H1 (cell line): ENCODE results near the gene CHCHD1. TPM values are rescaled to one million over a fixed set of nuclear protein-coding genes. Genes with fewer than 3 reads are reported as not detected.

Experiments used
- CTCF ChIA-PET: fragments of 300-600 bp; sonication (Branson Sonifier 250); formaldehyde crosslinking; loops from one replicate; lab custom pipeline; 2021; ENCODE audit not compliant: partially characterized antibody; lab: Charles Lee
- POLR2A ChIA-PET: fragments of 300-600 bp; sonication (Branson Sonifier 250); formaldehyde crosslinking; loops from one replicate; lab custom pipeline; 2021; ENCODE audit warnings: inconsistent platforms; ENCODE audit not compliant: partially characterized antibody; lab: Charles Lee
- DNase-seq, 2 experiments: peaks; one replicate each; pipeline versions ENCODE4 v3.0.0 to v3.0.0-alpha.2; 2010 to 2022; ENCODE audit warnings: low spot score in 2 of 2, low read depth in 1 of 2, mixed read lengths in 1 of 2
- FAIRE-seq: peaks from 2 replicates; lab custom pipeline; 2011; peaks lifted over from hg19 to GRCh38; lab: Jason Lieb, UNC
- H2AFZ ChIP-seq: 2 replicates; pipeline ENCODE4 v1.8.1; 2012; ENCODE audit warnings: low read length, inconsistent platforms
- H2AK5ac ChIP-seq: 2 replicates; pipeline ENCODE4 v1.6.1; 2013; ENCODE audit warnings: low read depth, low read length
- H2BK120ac ChIP-seq: replicated peaks from 2 replicates; pipeline ENCODE3; 2013; ENCODE audit warnings: low read depth, low read length, inconsistent platforms
- H2BK12ac ChIP-seq: 2 replicates; pipeline ENCODE4 v1.6.1; 2013; ENCODE audit warnings: low read depth, low read length
- H2BK15ac ChIP-seq: 2 replicates; pipeline ENCODE4 v1.6.1; 2013; ENCODE audit warnings: low read length
- H2BK20ac ChIP-seq: 2 replicates; pipeline ENCODE4 v1.6.1; 2013; ENCODE audit warnings: low read length
- H2BK5ac ChIP-seq: 2 replicates; pipeline ENCODE4 v1.6.1; 2013; ENCODE audit warnings: low read depth, low read length
- H3K14ac ChIP-seq: 2 replicates; pipeline ENCODE4 v1.6.1; 2013; ENCODE audit warnings: inconsistent platforms; ENCODE audit not compliant: insufficient read length
- H3K18ac ChIP-seq: 2 replicates; pipeline ENCODE4 v1.6.1; 2013; ENCODE audit warnings: low read length; ENCODE audit errors: extremely low read depth
- H3K23ac ChIP-seq: 2 replicates; pipeline ENCODE4 v1.6.1; 2013; ENCODE audit warnings: inconsistent platforms; ENCODE audit not compliant: insufficient read length
- H3K23me2 ChIP-seq: 2 replicates; pipeline ENCODE4 v1.6.1; 2013; ENCODE audit warnings: low read depth, low read length
- H3K27ac ChIP-seq: 2 replicates; pipeline ENCODE4 v1.6.1; 2011; ENCODE audit warnings: low read depth, low read length, inconsistent platforms
- H3K27me3 ChIP-seq, 4 experiments: replicated peaks in 1 of 4; 1 replicate in 1 of 4; 2 replicates in 3 of 4; pipeline versions ENCODE4 v1.6.1 to v1.8.1; 2011 to 2013; ENCODE audit warnings: low read length in 3 of 4, mild to moderate bottlenecking in 3 of 4, inconsistent platforms in 2 of 4, mixed read lengths in 2 of 4, moderate library complexity in 1 of 4; ENCODE audit not compliant: control insufficient read depth in 3 of 4, insufficient read depth in 3 of 4; ENCODE audit errors: extremely low read depth in 1 of 4
- H3K36me3 ChIP-seq, 4 experiments: 2 replicates each; pipeline versions ENCODE4 v1.6.1 to v1.8.1; 2011 to 2013; ENCODE audit warnings: mild to moderate bottlenecking in 4 of 4, low read length in 3 of 4, moderate library complexity in 2 of 4, control low read depth in 1 of 4, inconsistent platforms in 1 of 4; ENCODE audit not compliant: insufficient read depth in 4 of 4, control insufficient read depth in 2 of 4
- H3K4ac ChIP-seq: replicated peaks from 2 replicates; pipeline ENCODE3; 2013; ENCODE audit warnings: low read length, low read depth, mixed read lengths, inconsistent platforms; ENCODE audit not compliant: insufficient read length
- H3K4me1 ChIP-seq, 4 experiments: replicated peaks in 1 of 4; 1 replicate in 1 of 4; 2 replicates in 3 of 4; pipeline versions ENCODE4 v1.6.1 to v1.8.1; 2011 to 2013; ENCODE audit warnings: low read length in 3 of 4, inconsistent platforms in 2 of 4, mixed read lengths in 1 of 4; ENCODE audit not compliant: insufficient read depth in 4 of 4, control insufficient read depth in 3 of 4
- H3K4me2 ChIP-seq, 2 experiments: 2 replicates each; pipeline versions ENCODE4 v1.6.1 to v1.8.1; 2011 to 2013; ENCODE audit warnings: low read depth in 2 of 2, low read length in 2 of 2, control low read depth in 1 of 2, inconsistent platforms in 1 of 2, mild to moderate bottlenecking in 1 of 2; ENCODE audit not compliant: insufficient read depth in 1 of 2
- H3K4me3 ChIP-seq, 4 experiments: fragments of 200-600, 300-600 bp in 1 of 4; sonication (generic), shearing (Covaris generic), sonication (Bioruptor Twin) in 1 of 4; 2 replicates each; pipeline versions ENCODE4 v1.5.1 to v1.8.1; 2011 to 2016; ENCODE audit warnings: low read length in 4 of 4, low read depth in 3 of 4, control low read depth in 2 of 4, inconsistent platforms in 2 of 4, mild to moderate bottlenecking in 2 of 4, mixed read lengths in 1 of 4, moderate library complexity in 1 of 4; ENCODE audit not compliant: insufficient read depth in 2 of 4; ENCODE audit errors: extremely low read depth in 1 of 4
- H3K56ac ChIP-seq: replicated peaks from 2 replicates; pipeline ENCODE3; 2013; ENCODE audit warnings: low read depth, mild to moderate bottlenecking, mixed read lengths, low read length, inconsistent platforms; ENCODE audit not compliant: insufficient read length
- H3K79me1 ChIP-seq: 2 replicates; pipeline ENCODE4 v1.6.1; 2013; ENCODE audit warnings: low read depth, low read length, control low read depth
- H3K79me2 ChIP-seq, 2 experiments: 2 replicates each; pipeline versions ENCODE4 v1.6.1 to v1.8.1; 2012 to 2013; ENCODE audit warnings: low read length in 2 of 2, mild to moderate bottlenecking in 2 of 2, inconsistent platforms in 1 of 2; ENCODE audit not compliant: insufficient read depth in 2 of 2, control insufficient read depth in 1 of 2
- H3K9ac ChIP-seq, 4 experiments: replicated peaks in 1 of 4; 1 replicate in 1 of 4; 2 replicates in 3 of 4; pipeline versions ENCODE4 v1.6.1 to v1.8.1; 2011 to 2013; ENCODE audit warnings: low read depth in 3 of 4, low read length in 3 of 4, control low read depth in 2 of 4, mild to moderate bottlenecking in 2 of 4, moderate library complexity in 2 of 4, inconsistent platforms in 1 of 4; ENCODE audit errors: extremely low read depth in 1 of 4
- H3K9me3 ChIP-seq, 2 experiments: 2 replicates each; pipeline versions ENCODE4 v1.6.1 to v1.8.1; 2012 to 2013; ENCODE audit warnings: mild to moderate bottlenecking in 2 of 2, moderate library complexity in 2 of 2, control low read depth in 1 of 2, inconsistent platforms in 1 of 2, low read depth in 1 of 2, low read length in 1 of 2, mixed read lengths in 1 of 2; ENCODE audit not compliant: insufficient read depth in 2 of 2
- H4K20me1 ChIP-seq, 2 experiments: replicated peaks in 1 of 2; 2 replicates each; pipeline versions ENCODE3 to v1.8.1; 2011 to 2013; ENCODE audit warnings: inconsistent platforms in 2 of 2, low read length in 2 of 2, mild to moderate bottlenecking in 1 of 2; ENCODE audit not compliant: insufficient read depth in 2 of 2, control insufficient read depth in 1 of 2
- H4K5ac ChIP-seq: 2 replicates; pipeline ENCODE4 v1.6.1; 2013; ENCODE audit warnings: low read length, low read depth, mixed read lengths, inconsistent platforms; ENCODE audit not compliant: insufficient read length
- H4K8ac ChIP-seq: 2 replicates; pipeline ENCODE4 v1.8.0; 2013; ENCODE audit warnings: mild to moderate bottlenecking, moderate library complexity, low read length, inconsistent platforms; ENCODE audit not compliant: insufficient read depth; ENCODE audit errors: extremely low read depth
- H4K91ac ChIP-seq: replicated peaks from 2 replicates; pipeline ENCODE3; 2013; ENCODE audit warnings: low read length, mixed read lengths, inconsistent platforms; ENCODE audit not compliant: insufficient read length
- CBX8 ChIP-seq: fragments of 300-800, 300-1000 bp; sonication (generic); IDR thresholded peaks from 2 replicates; pipeline ENCODE4 v1.7.1; 2016; ENCODE audit warnings: low read depth, low read length, borderline replicate concordance
- CREB1 ChIP-seq: IDR thresholded peaks from 2 replicates; pipeline ENCODE4 v1.6.1; 2012; ENCODE audit warnings: inconsistent platforms
- POLR2AphosphoS5 ChIP-seq: IDR thresholded peaks from 2 replicates; pipeline ENCODE4 v1.6.1; 2011; ENCODE audit warnings: low read depth, low read length
- SIN3A ChIP-seq, 2 experiments: IDR thresholded peaks in 1 of 2; conservative IDR thresholded peaks in 1 of 2; 2 replicates each; pipeline ENCODE4 v1.6.1; 2011 to 2012; ENCODE audit warnings: low read length in 2 of 2, improper control_type of control experiment in 1 of 2, low read depth in 1 of 2, mild to moderate bottlenecking in 1 of 2
- TAF7 ChIP-seq: optimal IDR thresholded peaks from 2 replicates; pipeline ENCODE3; 2011; ENCODE audit warnings: low read depth, mild to moderate bottlenecking, inconsistent platforms, low read length, moderate library complexity, borderline replicate concordance
- WGBS, 2 experiments: shearing (Covaris generic) in 1 of 2; methylation state at CpG; one replicate each; pipeline versions ENCODE4 v1.1.6 to v1.1.7; 2013 to 2015; ENCODE audit warnings: low lambda C conversion rate in 2 of 2, mixed read lengths in 2 of 2, inconsistent platforms in 1 of 2, low coverage in 1 of 2, missing lambda C conversion rate in 1 of 2; ENCODE audit not compliant: insufficient replicate concordance in 2 of 2, insufficient coverage in 1 of 2, insufficient read length in 1 of 2; ENCODE audit errors: extremely low coverage in 1 of 2, missing lambda C conversion rate in 1 of 2; 5-methylcytosine and 5-hydroxymethylcytosine counted together
- long read RNA-seq, 2 experiments: library from RNA in 1 of 2; library from capped mRNA in 1 of 2; stranded (forward); transcript quantifications; one replicate each; pipeline ENCODE4 v2.0.0, GENCODE V29; 2021; ENCODE audit warnings: inconsistent platforms in 1 of 2
- polyA minus RNA-seq, 3 experiments: library from RNA; depleted of rRNA, polyadenylated mRNA; stranded (reverse); fragments of >200 nt; gene quantifications; 1 replicate in 2 of 3; 2 replicates in 1 of 3; pipeline ENCODE4 v1.2.3, GENCODE V29; 2011
- polyA plus RNA-seq, 7 experiments: library from polyadenylated mRNA; depleted of rRNA in 3 of 7; stranded (reverse) in 5 of 7; unstranded in 2 of 7; fragments of >200 nt in 5 of 7; fragments of 200-250 nt in 2 of 7; gene quantifications; 1 replicate in 5 of 7; 2 replicates in 1 of 7; 4 replicates in 1 of 7; pipeline versions ENCODE4 v1.2.1 to v1.2.3, GENCODE V29; 2011 to 2013; ENCODE audit warnings: missing spikeins in 2 of 7, mixed read lengths in 2 of 7
- total RNA-seq: library from RNA; stranded (reverse); fragmentation: NEBNext Ultra II Directional; extraction: Animal tissue kit (Norgen Biotek cat#: 25700); gene quantifications from 2 replicates; pipeline ENCODE4 v1.2.1, GENCODE V29; 2021
- TF ChIP-seq, protein P1 (sequence below): IDR thresholded peaks from 2 replicates; pipeline ENCODE4 v1.6.1; 2012; ENCODE audit warnings: inconsistent platforms

The CHCHD1 gene
- total RNA-seq = 44.9 and 46.4 TPM in 2 replicates
- polyA plus RNA-seq (2011; rRNA removed) = 52.6 and 58.1 TPM in 2 replicates
- polyA plus RNA-seq (2011; cell fraction: cytosol; rRNA removed) = 57.1 TPM
- 28.2 TPM for polyA plus RNA-seq (2011; cell fraction: nucleus; rRNA removed)
- 78.9 to 101 TPM (median 92.5 TPM) in 4 replicates for polyA plus RNA-seq (2012, experiment 1 of 2)
- polyA plus RNA-seq (2012, experiment 2 of 2) = 104 TPM
- polyA plus RNA-seq (2013, experiment 1 of 2) = 151 TPM
- polyA plus RNA-seq (2013, experiment 2 of 2) = 164 TPM
- 5.0 and 6.8 TPM in 2 replicates for polyA minus RNA-seq (2011; rRNA and poly(A)+ RNA removed)
- 9.9 TPM for polyA minus RNA-seq (2011; cell fraction: cytosol; rRNA and poly(A)+ RNA removed)
- polyA minus RNA-seq (2011; cell fraction: nucleus; rRNA and poly(A)+ RNA removed) = 15.8 TPM
- long read RNA-seq, experiment 1, transcript CHCHD1-201 (3 exons, 835 nt) = major isoform, 97 of 123 reads
- long read RNA-seq, experiment 1, partial matches to known transcripts = 25 of 123 reads
- long read RNA-seq, experiment 1, other reads (novel, unspliced or antisense) = 0 of 123 reads
- long read RNA-seq, experiment 2, transcript CHCHD1-201 (3 exons, 835 nt) = major isoform, 12 of 15 reads
- long read RNA-seq, experiment 2, partial matches to known transcripts = 2 of 15 reads
- long read RNA-seq, experiment 2, other reads (novel, unspliced or antisense) = 1 of 15 reads

DNA sequence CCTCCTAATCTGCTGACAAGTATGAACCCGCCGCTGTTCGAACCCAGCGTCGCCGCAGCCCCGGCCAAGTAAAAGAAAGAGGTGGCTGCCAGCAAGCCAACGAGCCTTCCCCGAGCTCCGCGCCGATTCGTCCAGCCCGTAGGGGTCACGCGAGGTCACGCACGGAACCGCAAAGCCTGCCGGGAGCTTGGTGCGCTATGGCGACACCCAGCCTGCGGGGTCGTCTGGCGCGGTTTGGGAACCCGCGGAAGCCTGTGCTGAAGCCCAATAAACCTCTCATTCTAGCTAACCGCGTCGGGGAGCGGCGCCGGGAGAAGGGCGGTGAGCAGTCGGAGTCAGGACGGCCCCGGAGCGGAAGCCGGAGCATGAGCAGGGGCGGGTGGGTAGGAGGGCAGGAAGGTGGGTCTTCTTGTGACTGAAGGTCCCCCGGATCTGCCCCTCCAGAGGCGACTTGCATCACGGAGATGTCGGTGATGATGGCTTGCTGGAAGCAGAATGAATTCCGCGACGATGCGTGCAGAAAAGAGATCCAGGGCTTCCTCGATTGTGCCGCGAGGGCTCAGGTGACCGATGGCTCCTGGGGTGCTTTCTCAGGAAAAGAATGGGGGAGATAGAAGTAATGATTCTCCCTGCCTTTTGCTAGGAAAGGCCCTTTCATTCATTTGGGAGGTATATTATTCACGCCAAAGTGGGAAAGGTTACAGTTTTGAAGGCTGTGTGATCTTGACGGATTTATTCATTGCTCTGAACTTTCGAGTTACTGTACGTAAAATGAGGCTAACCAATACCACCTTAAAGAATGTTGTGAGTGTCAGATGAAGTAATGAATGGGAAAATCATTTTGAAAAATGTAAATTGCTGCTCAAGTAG is at the start of gene CHCHD1:
Gene CHCHD1 (plus strand): TSS at position 170 of the 870 bp plus-strand sequence. CDS start 28 bp downstream, at position 198.
- no peak within 1 kb of the TSS for H3K23ac ChIP-seq
- peak within 1 kb of the TSS; percentile 87 for H3K56ac ChIP-seq
- no peak within 1 kb of the TSS for H2BK15ac ChIP-seq
- peaks cover 3 to 10% of the 10 kb centered on the region in 2 experiments for H4K20me1 ChIP-seq
- H2BK20ac ChIP-seq = no peak within 1 kb of the TSS
- peak within 1 kb of the TSS; percentile 82 for H4K5ac ChIP-seq
- H2BK120ac ChIP-seq = no peak within 1 kb of the TSS
- no peak within 1 kb of the TSS for H2AFZ ChIP-seq
- peak within 1 kb of the TSS; percentile 70 to 98 for H3K4me2 ChIP-seq
- H3K79me1 ChIP-seq = peaks cover 2% of the 10 kb centered on the region; the same call in 1 of the 2 replicates
- peak within 1 kb of the TSS; percentile 68 for H3K27ac ChIP-seq
- peak within 1 kb of the TSS; percentile 85 for H2BK5ac ChIP-seq
- 2% methylated on average over 53 of the region's 57 CpGs; no CpG with 5 or more reads in 1 of the 2 experiments for WGBS, 2 experiments
- H3K79me2 ChIP-seq = peaks cover 6 to 41% of the 10 kb centered on the region in 2 experiments; a peak in 3 of 4 replicates
- no peak within 1 kb of the TSS for H2BK12ac ChIP-seq
- H3K18ac ChIP-seq = peak within 1 kb of the TSS; percentile 95
- H3K4me3 ChIP-seq = peak within 1 kb of the TSS; percentile 80 to 88 (median 84)
- no peak within 1 kb of the TSS for H2AK5ac ChIP-seq
- FAIRE-seq (no peak), DNase-seq (peak; percentile 47 to 94)
- H3K9ac ChIP-seq = peak within 1 kb of the TSS; percentile 78 to 89 (median 80)
- H4K8ac ChIP-seq = peak within 1 kb of the TSS; percentile 95
- CTCF ChIA-PET = interaction anchor here (0.7 to 3.8 kb wide), 5 partner anchors 7 to 260 kb away, joined by 3 to 13 read pairs (median 4); a partner anchor contains a TSS
- H4K91ac ChIP-seq = no peak within 1 kb of the TSS
- H3K4ac ChIP-seq = no peak within 1 kb of the TSS
- peaks cover 0 to 27% (median 10%) of the 10 kb centered on the region in 4 experiments; a peak in 6 of 8 replicates for H3K36me3 ChIP-seq
- no peak within 1 kb of the TSS for H3K14ac ChIP-seq
- POLR2A ChIA-PET = interaction anchor here (1.0 to 6.3 kb wide), 14 partner anchors 10 to 79 kb away, joined by 3 to 79 read pairs (median 4); partner anchors contain the start of gene SEC24C
- H3K23me2 ChIP-seq = peaks cover 9% of the 10 kb centered on the region
- H3K4me1 ChIP-seq = peaks cover 2 to 4% (median 3%) of the 10 kb centered on the region in 4 experiments; a peak in 5 of 7 replicates
- H3K27me3 ChIP-seq = no peaks in the 10 kb centered on the region
- H3K9me3 ChIP-seq = no peaks in the 10 kb centered on the region
- TF ChIP-seq TAF7 = peak; percentile 78
- TF ChIP-seq, protein P1, sequence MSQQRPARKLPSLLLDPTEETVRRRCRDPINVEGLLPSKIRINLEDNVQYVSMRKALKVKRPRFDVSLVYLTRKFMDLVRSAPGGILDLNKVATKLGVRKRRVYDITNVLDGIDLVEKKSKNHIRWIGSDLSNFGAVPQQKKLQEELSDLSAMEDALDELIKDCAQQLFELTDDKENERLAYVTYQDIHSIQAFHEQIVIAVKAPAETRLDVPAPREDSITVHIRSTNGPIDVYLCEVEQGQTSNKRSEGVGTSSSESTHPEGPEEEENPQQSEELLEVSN = peak; percentile 25; the same call in 1 of the 2 replicates
- TF ChIP-seq POLR2AphosphoS5 = peak; percentile 84
- TF ChIP-seq CREB1 = peak; percentile 31; the same call in 1 of the 2 replicates
- TF ChIP-seq CBX8 = no peak
- TF ChIP-seq SIN3A (conservative IDR thresholded peaks at IDR 0.05 in 1 of 2, IDR thresholded peaks at IDR 0.05 in 1 of 2; ENCODE audit: low read depth in 1 of 2, low read length in 2 of 2) = peak in 1 of 2 experiments; percentile 69; a peak in 2 of 4 replicates
